H1 (cell line): ENCODE data around the gene GREB1. TPM values are rescaled to one million over a fixed set of nuclear protein-coding genes. Genes with fewer than 3 reads are reported as not detected.

ENCODE experiments used
- CTCF ChIA-PET: fragments of 300-600 bp; sonication (Branson Sonifier 250); formaldehyde crosslinking; loops from one replicate; lab custom pipeline; 2021; ENCODE audit not compliant: partially characterized antibody; lab: Charles Lee
- POLR2A ChIA-PET: fragments of 300-600 bp; sonication (Branson Sonifier 250); formaldehyde crosslinking; loops from one replicate; lab custom pipeline; 2021; ENCODE audit warnings: inconsistent platforms; ENCODE audit not compliant: partially characterized antibody; lab: Charles Lee
- DNase-seq, 2 experiments: peaks; one replicate each; pipeline versions ENCODE4 v3.0.0 to v3.0.0-alpha.2; 2010 to 2022; ENCODE audit warnings: low spot score in 2 of 2, low read depth in 1 of 2, mixed read lengths in 1 of 2
- FAIRE-seq: peaks from 2 replicates; lab custom pipeline; 2011; peaks lifted over from hg19 to GRCh38; lab: Jason Lieb, UNC
- H2AFZ ChIP-seq: 2 replicates; pipeline ENCODE4 v1.8.1; 2012; ENCODE audit warnings: low read length, inconsistent platforms
- H2AK5ac ChIP-seq: 2 replicates; pipeline ENCODE4 v1.6.1; 2013; ENCODE audit warnings: low read depth, low read length
- H2BK120ac ChIP-seq: replicated peaks from 2 replicates; pipeline ENCODE3; 2013; ENCODE audit warnings: low read depth, low read length, inconsistent platforms
- H2BK12ac ChIP-seq: 2 replicates; pipeline ENCODE4 v1.6.1; 2013; ENCODE audit warnings: low read depth, low read length
- H2BK15ac ChIP-seq: 2 replicates; pipeline ENCODE4 v1.6.1; 2013; ENCODE audit warnings: low read length
- H2BK20ac ChIP-seq: 2 replicates; pipeline ENCODE4 v1.6.1; 2013; ENCODE audit warnings: low read length
- H2BK5ac ChIP-seq: 2 replicates; pipeline ENCODE4 v1.6.1; 2013; ENCODE audit warnings: low read depth, low read length
- H3K14ac ChIP-seq: 2 replicates; pipeline ENCODE4 v1.6.1; 2013; ENCODE audit warnings: inconsistent platforms; ENCODE audit not compliant: insufficient read length
- H3K18ac ChIP-seq: 2 replicates; pipeline ENCODE4 v1.6.1; 2013; ENCODE audit warnings: low read length; ENCODE audit errors: extremely low read depth
- H3K23ac ChIP-seq: 2 replicates; pipeline ENCODE4 v1.6.1; 2013; ENCODE audit warnings: inconsistent platforms; ENCODE audit not compliant: insufficient read length
- H3K23me2 ChIP-seq: 2 replicates; pipeline ENCODE4 v1.6.1; 2013; ENCODE audit warnings: low read depth, low read length
- H3K27ac ChIP-seq: 2 replicates; pipeline ENCODE4 v1.6.1; 2011; ENCODE audit warnings: low read depth, low read length, inconsistent platforms
- H3K27me3 ChIP-seq, 4 experiments: replicated peaks in 1 of 4; 1 replicate in 1 of 4; 2 replicates in 3 of 4; pipeline versions ENCODE4 v1.6.1 to v1.8.1; 2011 to 2013; ENCODE audit warnings: low read length in 3 of 4, mild to moderate bottlenecking in 3 of 4, inconsistent platforms in 2 of 4, mixed read lengths in 2 of 4, moderate library complexity in 1 of 4; ENCODE audit not compliant: control insufficient read depth in 3 of 4, insufficient read depth in 3 of 4; ENCODE audit errors: extremely low read depth in 1 of 4
- H3K36me3 ChIP-seq, 4 experiments: 2 replicates each; pipeline versions ENCODE4 v1.6.1 to v1.8.1; 2011 to 2013; ENCODE audit warnings: mild to moderate bottlenecking in 4 of 4, low read length in 3 of 4, moderate library complexity in 2 of 4, control low read depth in 1 of 4, inconsistent platforms in 1 of 4; ENCODE audit not compliant: insufficient read depth in 4 of 4, control insufficient read depth in 2 of 4
- H3K4ac ChIP-seq: replicated peaks from 2 replicates; pipeline ENCODE3; 2013; ENCODE audit warnings: low read length, low read depth, mixed read lengths, inconsistent platforms; ENCODE audit not compliant: insufficient read length
- H3K4me1 ChIP-seq, 4 experiments: replicated peaks in 1 of 4; 1 replicate in 1 of 4; 2 replicates in 3 of 4; pipeline versions ENCODE4 v1.6.1 to v1.8.1; 2011 to 2013; ENCODE audit warnings: low read length in 3 of 4, inconsistent platforms in 2 of 4, mixed read lengths in 1 of 4; ENCODE audit not compliant: insufficient read depth in 4 of 4, control insufficient read depth in 3 of 4
- H3K4me2 ChIP-seq, 2 experiments: 2 replicates each; pipeline versions ENCODE4 v1.6.1 to v1.8.1; 2011 to 2013; ENCODE audit warnings: low read depth in 2 of 2, low read length in 2 of 2, control low read depth in 1 of 2, inconsistent platforms in 1 of 2, mild to moderate bottlenecking in 1 of 2; ENCODE audit not compliant: insufficient read depth in 1 of 2
- H3K4me3 ChIP-seq, 4 experiments: fragments of 200-600, 300-600 bp in 1 of 4; sonication (generic), shearing (Covaris generic), sonication (Bioruptor Twin) in 1 of 4; 2 replicates each; pipeline versions ENCODE4 v1.5.1 to v1.8.1; 2011 to 2016; ENCODE audit warnings: low read length in 4 of 4, low read depth in 3 of 4, control low read depth in 2 of 4, inconsistent platforms in 2 of 4, mild to moderate bottlenecking in 2 of 4, mixed read lengths in 1 of 4, moderate library complexity in 1 of 4; ENCODE audit not compliant: insufficient read depth in 2 of 4; ENCODE audit errors: extremely low read depth in 1 of 4
- H3K56ac ChIP-seq: replicated peaks from 2 replicates; pipeline ENCODE3; 2013; ENCODE audit warnings: low read depth, mild to moderate bottlenecking, mixed read lengths, low read length, inconsistent platforms; ENCODE audit not compliant: insufficient read length
- H3K79me1 ChIP-seq: 2 replicates; pipeline ENCODE4 v1.6.1; 2013; ENCODE audit warnings: low read depth, low read length, control low read depth
- H3K79me2 ChIP-seq, 2 experiments: 2 replicates each; pipeline versions ENCODE4 v1.6.1 to v1.8.1; 2012 to 2013; ENCODE audit warnings: low read length in 2 of 2, mild to moderate bottlenecking in 2 of 2, inconsistent platforms in 1 of 2; ENCODE audit not compliant: insufficient read depth in 2 of 2, control insufficient read depth in 1 of 2
- H3K9ac ChIP-seq, 4 experiments: replicated peaks in 1 of 4; 1 replicate in 1 of 4; 2 replicates in 3 of 4; pipeline versions ENCODE4 v1.6.1 to v1.8.1; 2011 to 2013; ENCODE audit warnings: low read depth in 3 of 4, low read length in 3 of 4, control low read depth in 2 of 4, mild to moderate bottlenecking in 2 of 4, moderate library complexity in 2 of 4, inconsistent platforms in 1 of 4; ENCODE audit errors: extremely low read depth in 1 of 4
- H3K9me3 ChIP-seq, 2 experiments: 2 replicates each; pipeline versions ENCODE4 v1.6.1 to v1.8.1; 2012 to 2013; ENCODE audit warnings: mild to moderate bottlenecking in 2 of 2, moderate library complexity in 2 of 2, control low read depth in 1 of 2, inconsistent platforms in 1 of 2, low read depth in 1 of 2, low read length in 1 of 2, mixed read lengths in 1 of 2; ENCODE audit not compliant: insufficient read depth in 2 of 2
- H4K20me1 ChIP-seq, 2 experiments: replicated peaks in 1 of 2; 2 replicates each; pipeline versions ENCODE3 to v1.8.1; 2011 to 2013; ENCODE audit warnings: inconsistent platforms in 2 of 2, low read length in 2 of 2, mild to moderate bottlenecking in 1 of 2; ENCODE audit not compliant: insufficient read depth in 2 of 2, control insufficient read depth in 1 of 2
- H4K5ac ChIP-seq: 2 replicates; pipeline ENCODE4 v1.6.1; 2013; ENCODE audit warnings: low read length, low read depth, mixed read lengths, inconsistent platforms; ENCODE audit not compliant: insufficient read length
- H4K8ac ChIP-seq: 2 replicates; pipeline ENCODE4 v1.8.0; 2013; ENCODE audit warnings: mild to moderate bottlenecking, moderate library complexity, low read length, inconsistent platforms; ENCODE audit not compliant: insufficient read depth; ENCODE audit errors: extremely low read depth
- H4K91ac ChIP-seq: replicated peaks from 2 replicates; pipeline ENCODE3; 2013; ENCODE audit warnings: low read length, mixed read lengths, inconsistent platforms; ENCODE audit not compliant: insufficient read length
- BRCA1 ChIP-seq: IDR thresholded peaks from 2 replicates; pipeline ENCODE4 v1.6.1; 2012; ENCODE audit warnings: low read depth, low read length, improper control_type of control experiment
- HDAC6 ChIP-seq: IDR thresholded peaks from one replicate; pipeline ENCODE4 v1.7.1; 2012; ENCODE audit warnings: low read depth, mild to moderate bottlenecking, inconsistent platforms, low read length, moderate library complexity
- JUND ChIP-seq: IDR thresholded peaks from 2 replicates; pipeline ENCODE4 v1.6.1; 2011; ENCODE audit warnings: mild to moderate bottlenecking, improper control_type of control experiment, low read length
- KDM5A ChIP-seq: fragments of 200-600 bp; IDR thresholded peaks from 2 replicates; pipeline ENCODE4 v1.7.1; 2012; ENCODE audit warnings: mild to moderate bottlenecking, low read length, inconsistent platforms, mixed read lengths
- NANOG ChIP-seq: IDR thresholded peaks from 2 replicates; pipeline ENCODE4 v1.6.1; 2011; ENCODE audit warnings: low read length, low read depth, mild to moderate bottlenecking, inconsistent platforms; ENCODE audit not compliant: insufficient read depth, poor library complexity, severe bottlenecking
- WGBS, 2 experiments: shearing (Covaris generic) in 1 of 2; methylation state at CpG; one replicate each; pipeline versions ENCODE4 v1.1.6 to v1.1.7; 2013 to 2015; ENCODE audit warnings: low lambda C conversion rate in 2 of 2, mixed read lengths in 2 of 2, inconsistent platforms in 1 of 2, low coverage in 1 of 2, missing lambda C conversion rate in 1 of 2; ENCODE audit not compliant: insufficient replicate concordance in 2 of 2, insufficient coverage in 1 of 2, insufficient read length in 1 of 2; ENCODE audit errors: extremely low coverage in 1 of 2, missing lambda C conversion rate in 1 of 2; 5-methylcytosine and 5-hydroxymethylcytosine counted together
- polyA plus RNA-seq, 7 experiments: library from polyadenylated mRNA; depleted of rRNA in 3 of 7; stranded (reverse) in 5 of 7; unstranded in 2 of 7; fragments of >200 nt in 5 of 7; fragments of 200-250 nt in 2 of 7; gene quantifications; 1 replicate in 5 of 7; 2 replicates in 1 of 7; 4 replicates in 1 of 7; pipeline versions ENCODE4 v1.2.1 to v1.2.3, GENCODE V29; 2011 to 2013; ENCODE audit warnings: missing spikeins in 2 of 7, mixed read lengths in 2 of 7
- total RNA-seq: library from RNA; stranded (reverse); fragmentation: NEBNext Ultra II Directional; extraction: Animal tissue kit (Norgen Biotek cat#: 25700); gene quantifications from 2 replicates; pipeline ENCODE4 v1.2.1, GENCODE V29; 2021

GREB1 gene
- total and polyA plus RNA-seq, 2 of the 8 experiments (the other 6 are each of a cell fraction or from before 2014, with no cell fraction given) = 7.9 to 43.4 TPM

- H3K4ac ChIP-seq = no peak overlapping the region
- 91% methylated on average over 7 of the region's 7 CpGs; no CpG with 5 or more reads in 1 of the 2 experiments for WGBS, 2 experiments
- CTCF ChIA-PET = interaction anchor here (1.1 to 22.6 kb wide), 8 partner anchors 8 to 132 kb away, joined by 3 to 377 read pairs (median 3); partner anchors contain the start of gene GREB1
Measured at GRCh38 chr2:11550901-11551568, 17.2 kb downstream of the GREB1 start.

More at GRCh38 chr2:11550901-11551568, 17.2 kb downstream of the GREB1 start:
- Histone ChIP-seq H3K79me2 (peaks cover 4 to 13% of the 10 kb centered on the region in 2 experiments; a peak in 3 of 4 replicates), H3K27ac (no peak overlapping the region), H3K56ac (no peak overlapping the region), H3K9me3 (no peaks in the 10 kb centered on the region), H3K4me3 (peak overlapping the region in 1 of 4 experiments; percentile 15; a peak in 1 of 8 replicates), H3K36me3 (no peaks in the 10 kb centered on the region), H2BK15ac (no peak overlapping the region), H4K5ac (no peak overlapping the region), H2BK20ac (no peak overlapping the region), H4K20me1 (peaks cover 0 to 2% of the 10 kb centered on the region in 2 experiments), H3K27me3 (no peaks in the 10 kb centered on the region), H3K14ac (no peak overlapping the region), H3K9ac (no peak overlapping the region), H3K18ac (no peak overlapping the region), H3K4me2 (no peak overlapping the region), H2AK5ac (no peak overlapping the region), H4K91ac (no peak overlapping the region), H3K23me2 (no peaks in the 10 kb centered on the region), H4K8ac (no peak overlapping the region), H3K79me1 (peaks cover 9% of the 10 kb centered on the region), H2BK12ac (no peak overlapping the region), H2BK120ac (no peak overlapping the region), H3K4me1 (peaks cover 0 to 10% (median 6%) of the 10 kb centered on the region in 4 experiments; a peak in 6 of 7 replicates), H2AFZ (no peak overlapping the region), H3K23ac (no peak overlapping the region), H2BK5ac (no peak overlapping the region)
- DNase-seq = peak in 1 of 2 experiments; percentile 28
- POLR2A ChIA-PET = no interaction called here
- no peak for FAIRE-seq
- TF ChIP-seq JUND (no peak), HDAC6 (no peak), BRCA1 (no peak), NANOG (no peak), KDM5A (no peak)
